HG03066 (cell line): Measurements from ENCODE around the gene IL22RA1.

Source experiments
- ATAC-seq: cut with Tn5 transposase; IDR thresholded peaks from one replicate; pipeline ENCODE4 v1.9.1; 2021; ENCODE audit warnings: low read depth; ENCODE audit not compliant: unreplicated experiment

The IL22RA1 gene

DNA sequence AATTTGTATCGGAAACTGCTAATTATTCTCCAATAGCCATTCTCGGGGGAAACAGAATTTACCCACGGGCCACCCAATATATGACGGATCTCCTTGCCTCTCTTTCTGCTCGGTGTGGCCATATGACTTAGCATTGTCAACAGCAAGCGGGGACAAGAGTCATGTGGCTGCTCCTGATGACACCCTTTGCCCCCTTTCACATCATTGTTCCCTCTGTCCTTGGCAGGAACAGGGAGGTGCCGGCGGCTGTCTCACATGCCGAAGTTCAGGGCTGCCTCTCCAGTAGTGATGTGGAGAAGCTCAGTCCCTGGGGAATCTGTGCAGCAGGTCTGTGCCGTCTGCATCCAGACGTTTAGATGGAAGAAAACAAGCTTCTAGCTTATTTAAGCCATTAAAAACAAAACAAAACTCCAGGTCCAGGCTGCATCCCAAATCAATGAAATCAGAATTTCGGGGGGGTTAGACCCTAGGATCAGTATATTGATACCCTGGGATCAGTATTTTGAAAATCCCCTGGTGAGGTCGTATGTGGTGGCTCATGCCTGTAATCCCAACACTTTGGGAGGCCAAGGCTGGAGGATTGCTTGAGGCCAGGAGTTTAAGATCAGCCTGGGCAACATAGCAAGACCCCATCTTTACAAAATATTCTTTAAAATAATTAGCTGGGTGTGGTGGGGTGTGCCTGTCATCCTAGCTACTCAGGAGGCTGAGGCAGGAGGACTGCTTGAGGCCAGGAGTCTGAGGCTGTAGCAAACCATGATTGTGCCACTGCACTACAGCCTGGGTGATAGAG, 41.8 kb downstream of the IL22RA1 start:
- ATAC-seq, result no peak

DNA sequence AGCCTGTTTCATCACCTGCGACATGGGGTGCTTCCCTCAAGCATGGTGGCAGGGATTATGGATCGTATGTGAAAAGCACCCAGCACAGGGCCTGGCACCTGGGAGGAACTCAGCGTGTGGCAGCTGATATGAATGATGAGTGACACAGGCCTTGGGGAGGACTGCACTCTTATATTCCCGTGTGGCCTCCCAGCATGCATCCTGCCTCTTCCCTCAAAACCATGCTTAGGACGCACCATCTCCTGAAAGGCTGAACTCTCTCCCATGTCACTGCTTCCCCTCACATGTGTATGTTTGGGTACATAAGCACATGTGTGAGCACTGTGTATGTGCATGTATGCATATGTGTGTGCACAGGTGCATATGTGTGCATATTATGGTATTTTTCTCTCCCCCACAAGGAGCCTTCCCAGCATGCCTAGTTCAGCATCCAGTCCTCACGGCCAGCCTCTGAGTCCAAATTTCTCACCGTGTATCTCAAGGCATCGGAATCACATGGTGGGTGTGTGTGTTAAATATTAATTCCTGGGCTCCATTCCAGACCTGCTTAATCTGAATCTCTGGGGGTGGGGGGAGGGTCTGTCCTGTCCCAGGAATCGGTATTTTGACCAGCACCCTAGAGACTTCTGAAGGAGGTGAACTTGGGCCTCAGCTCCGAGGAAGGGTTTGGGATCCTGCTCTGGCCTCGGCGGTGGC, 43.8 kb downstream of the IL22RA1 start:
- ATAC-seq, result no peak

DNA sequence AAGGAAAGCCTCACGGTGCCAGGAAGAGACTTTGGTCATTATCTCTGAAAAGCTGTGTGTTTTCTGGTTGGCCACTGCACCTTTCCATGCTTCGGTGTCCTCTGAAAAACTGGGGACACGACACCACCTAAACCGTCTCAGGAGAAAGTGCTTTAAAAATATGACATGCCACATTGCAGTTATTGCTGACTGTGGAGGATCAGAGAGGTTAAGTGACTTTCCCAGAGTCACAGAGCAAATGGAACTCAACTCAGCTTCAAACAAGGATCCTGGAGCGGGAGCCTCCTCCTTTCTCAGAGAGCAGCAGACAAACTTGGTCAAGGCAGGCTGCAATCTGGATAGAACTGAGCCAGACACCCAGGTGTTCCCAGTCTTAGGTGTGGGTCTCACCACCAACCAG, 44.8 kb downstream of the IL22RA1 start:
- ATAC-seq, result no peak

DNA sequence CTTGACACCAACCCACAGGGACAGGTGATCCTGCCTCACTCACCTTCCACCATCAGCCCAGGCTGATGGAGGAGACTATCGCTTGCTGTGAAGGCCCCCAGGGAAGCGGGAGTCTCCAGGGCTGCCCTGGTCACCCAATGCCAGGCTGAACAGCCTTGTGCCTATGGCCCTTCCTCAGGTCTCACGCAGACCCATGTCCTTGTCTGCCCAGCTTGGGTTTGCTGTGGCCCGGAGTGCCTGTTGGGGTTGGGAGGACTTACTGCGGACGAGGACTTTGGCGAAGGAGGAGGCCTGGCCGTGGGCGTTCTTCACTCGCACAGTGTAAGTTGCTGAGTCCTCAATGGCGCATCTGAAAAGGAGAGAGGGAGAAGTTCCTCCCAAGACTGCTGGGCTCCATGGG, 45.3 kb downstream of the IL22RA1 start:
- no peak for ATAC-seq

DNA sequence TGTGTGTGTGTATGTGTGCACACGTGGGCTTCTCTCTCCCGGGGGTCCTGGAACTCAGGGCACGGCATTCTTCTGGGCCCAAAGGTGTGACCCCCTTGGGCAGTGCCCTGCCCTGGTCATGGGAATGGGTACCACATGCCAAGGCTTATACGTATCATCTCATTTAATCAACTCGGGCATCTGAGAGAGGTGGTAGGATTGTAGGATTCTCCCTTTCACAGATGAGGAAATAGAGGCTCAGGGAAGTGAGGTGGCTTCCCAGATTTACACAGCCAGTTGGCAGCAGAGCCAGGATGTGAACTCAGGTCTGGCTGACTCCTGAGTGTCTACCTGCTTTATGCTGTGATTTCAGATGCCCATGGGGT, 46.2 kb downstream of the IL22RA1 start:
- ATAC-seq, result no peak

DNA sequence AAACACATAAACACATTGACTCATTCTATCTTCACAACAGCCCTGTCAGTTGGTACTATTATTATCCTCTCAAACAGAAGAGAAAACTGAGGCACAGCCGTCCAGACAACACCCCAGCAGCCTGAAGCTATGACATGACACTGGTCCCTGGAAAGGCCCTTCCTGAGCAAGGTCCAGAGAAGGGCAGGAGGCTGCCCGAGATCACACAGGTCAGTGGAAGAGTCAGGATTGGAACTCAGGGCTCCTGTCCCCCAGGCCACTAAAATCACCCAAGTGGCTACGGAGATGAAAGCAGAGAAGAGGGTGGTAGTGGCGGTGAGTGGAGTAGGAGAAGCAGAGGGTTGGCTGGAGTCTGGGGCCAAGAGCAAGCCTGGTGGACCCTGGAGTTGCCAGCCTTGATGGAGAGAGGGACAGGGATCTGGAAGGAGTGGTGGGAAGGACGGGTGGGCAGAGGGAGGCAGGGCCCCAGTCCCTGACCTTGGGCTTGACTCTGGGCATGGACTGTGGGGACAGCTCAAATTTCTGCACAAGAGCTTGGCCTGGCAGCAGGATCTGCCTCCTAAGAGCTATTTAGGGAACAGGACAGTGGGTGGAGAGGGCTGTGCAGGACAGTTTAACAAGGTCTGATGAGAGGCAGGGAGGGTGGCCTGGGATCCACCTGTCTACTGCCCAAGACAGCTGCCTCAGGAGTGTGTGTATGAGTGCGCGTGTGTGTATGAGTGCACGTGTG, 46.8 kb downstream of the IL22RA1 start:
- ATAC-seq, result no peak

DNA sequence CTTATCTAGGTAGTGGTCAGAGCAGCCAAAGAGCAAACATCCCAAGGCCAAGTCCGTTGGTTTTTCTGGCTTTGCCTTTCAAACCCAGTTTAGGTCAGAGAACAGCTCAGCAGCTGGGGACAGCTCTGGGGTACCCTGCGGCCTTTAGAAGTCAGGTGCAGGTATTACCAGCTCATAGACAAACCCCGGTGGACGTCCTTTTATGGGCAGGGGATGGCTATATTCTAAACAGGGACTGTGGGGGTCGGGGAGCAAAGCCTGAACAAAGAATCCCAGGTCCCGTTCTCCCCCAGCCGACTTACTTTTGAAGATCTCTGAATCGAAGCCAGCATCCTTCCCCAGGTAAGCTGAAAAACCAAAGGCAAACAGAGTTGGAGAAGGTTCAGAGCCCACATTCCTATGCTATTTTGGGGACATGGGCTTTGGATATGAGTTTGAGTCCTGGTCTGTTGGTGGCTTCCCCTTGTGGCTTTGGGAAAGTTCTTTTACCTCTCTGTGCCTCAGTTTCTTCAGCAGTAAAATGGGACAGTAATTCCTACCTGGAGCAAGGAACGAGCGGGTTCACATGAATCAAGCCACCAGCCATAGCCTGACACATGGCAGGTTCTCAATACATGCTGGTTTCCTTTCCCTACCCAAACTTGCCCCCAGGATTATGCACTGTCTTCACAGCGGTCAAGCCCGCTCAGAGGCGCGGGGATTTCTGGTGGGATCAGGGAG, 47.6 kb downstream of the IL22RA1 start:
- ATAC-seq, result no peak

DNA sequence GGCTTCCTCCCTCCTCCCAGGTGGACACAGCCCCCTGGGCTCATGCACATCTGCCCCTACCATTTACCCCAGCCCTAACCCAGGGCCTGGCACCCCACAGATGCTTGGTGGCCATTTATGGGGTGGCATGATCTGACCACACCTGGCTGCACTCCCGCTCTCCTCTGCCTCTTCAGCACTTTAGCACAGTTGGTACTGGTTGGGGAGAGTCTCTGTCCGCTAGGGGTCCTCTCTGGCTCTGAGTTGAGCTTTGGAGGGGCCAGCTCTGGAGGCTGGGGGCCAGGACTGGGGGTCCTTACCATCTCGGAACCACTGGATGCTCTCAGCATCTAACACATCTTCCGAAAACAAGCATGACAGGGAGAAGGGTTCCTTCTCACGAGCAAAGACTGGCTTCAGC, 48.4 kb downstream of the IL22RA1 start:
- ATAC-seq, result no peak

DNA sequence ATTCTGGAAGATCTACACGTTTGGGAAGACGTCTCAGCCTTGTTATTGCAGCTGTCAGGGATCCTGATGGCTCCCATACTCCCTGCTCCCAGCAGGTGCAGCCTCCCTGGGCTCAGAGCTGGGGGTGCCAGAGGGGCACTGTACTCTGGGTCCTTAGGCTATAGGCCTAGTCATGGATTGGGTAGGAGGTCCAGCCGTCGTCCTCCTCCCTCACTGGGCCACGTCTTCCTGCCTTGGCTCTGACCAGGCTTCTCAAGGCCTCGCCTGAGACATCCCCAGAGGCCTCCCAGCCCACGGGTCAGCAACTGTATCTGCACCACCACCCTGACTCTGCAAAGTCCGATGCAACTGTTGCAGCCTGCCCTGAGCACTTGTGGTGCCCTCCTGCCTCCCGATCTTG, 49.2 kb downstream of the IL22RA1 start:
- ATAC-seq, result no peak

DNA sequence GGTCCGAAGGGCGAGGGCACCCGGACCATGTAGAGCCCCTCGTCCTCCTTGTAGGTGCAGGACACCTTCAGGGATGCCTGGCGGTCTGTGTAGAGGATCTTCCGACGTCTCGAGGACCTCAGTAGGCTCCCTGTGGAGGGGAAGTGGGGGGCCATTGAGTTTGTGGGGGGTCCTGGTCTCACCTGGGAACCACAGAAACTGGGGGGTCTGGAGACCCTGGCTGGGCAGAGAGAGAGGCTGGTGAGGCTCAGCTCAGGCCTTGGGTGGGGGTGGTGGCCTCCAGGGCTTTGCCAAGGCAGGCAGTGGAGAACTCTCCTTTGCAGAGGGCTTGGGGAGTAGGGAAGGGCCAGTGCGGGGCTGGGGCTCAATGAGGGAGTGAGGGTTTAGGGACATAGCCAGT, 50.0 kb downstream of the IL22RA1 start:
- ATAC-seq, result no peak

DNA sequence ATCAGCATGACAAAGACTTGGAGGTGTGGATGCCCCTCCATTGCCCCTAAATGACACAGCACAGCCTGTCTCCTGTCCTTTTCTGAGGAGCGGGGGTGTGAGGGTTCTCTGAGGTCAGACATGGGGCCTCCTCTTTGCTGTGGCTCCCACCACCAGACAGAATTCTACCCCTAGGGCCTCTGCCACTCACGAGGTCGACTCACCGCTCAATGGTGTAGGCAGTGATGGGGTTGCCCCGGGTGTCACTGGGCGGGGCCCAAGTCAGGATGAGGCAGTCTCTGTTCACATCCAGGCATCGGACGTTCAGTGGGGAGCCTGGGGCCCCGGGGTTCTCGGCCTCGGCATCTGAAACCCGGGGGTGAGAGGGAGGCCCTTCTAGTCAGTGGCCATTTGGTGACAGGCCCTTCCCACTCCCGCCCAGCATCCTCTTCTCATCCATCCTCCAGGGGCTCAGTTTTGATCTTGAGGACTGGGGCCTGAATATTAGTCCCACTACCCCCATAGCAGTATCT, 50.9 kb downstream of the IL22RA1 start:
- no peak for ATAC-seq

DNA sequence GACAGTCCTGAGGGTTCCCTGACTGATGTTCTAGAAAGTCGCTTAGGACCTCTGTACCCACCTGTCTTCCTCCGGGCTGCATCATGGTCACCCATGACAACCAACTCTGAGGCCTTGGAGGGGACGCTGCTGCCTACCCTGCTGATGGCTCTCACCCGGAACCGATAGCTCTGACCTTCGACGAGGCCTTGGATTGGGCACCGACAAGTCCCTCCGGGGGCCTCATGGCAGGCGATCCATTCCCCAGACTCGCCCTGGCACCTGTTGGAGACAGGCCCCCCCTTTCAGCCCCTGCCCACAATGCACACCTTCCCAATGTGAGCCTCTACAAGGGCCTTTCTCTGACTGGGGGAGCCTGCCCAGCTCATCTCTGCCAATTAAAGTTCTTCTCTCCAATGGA, 52.2 kb downstream of the IL22RA1 start:
- no peak for ATAC-seq

DNA sequence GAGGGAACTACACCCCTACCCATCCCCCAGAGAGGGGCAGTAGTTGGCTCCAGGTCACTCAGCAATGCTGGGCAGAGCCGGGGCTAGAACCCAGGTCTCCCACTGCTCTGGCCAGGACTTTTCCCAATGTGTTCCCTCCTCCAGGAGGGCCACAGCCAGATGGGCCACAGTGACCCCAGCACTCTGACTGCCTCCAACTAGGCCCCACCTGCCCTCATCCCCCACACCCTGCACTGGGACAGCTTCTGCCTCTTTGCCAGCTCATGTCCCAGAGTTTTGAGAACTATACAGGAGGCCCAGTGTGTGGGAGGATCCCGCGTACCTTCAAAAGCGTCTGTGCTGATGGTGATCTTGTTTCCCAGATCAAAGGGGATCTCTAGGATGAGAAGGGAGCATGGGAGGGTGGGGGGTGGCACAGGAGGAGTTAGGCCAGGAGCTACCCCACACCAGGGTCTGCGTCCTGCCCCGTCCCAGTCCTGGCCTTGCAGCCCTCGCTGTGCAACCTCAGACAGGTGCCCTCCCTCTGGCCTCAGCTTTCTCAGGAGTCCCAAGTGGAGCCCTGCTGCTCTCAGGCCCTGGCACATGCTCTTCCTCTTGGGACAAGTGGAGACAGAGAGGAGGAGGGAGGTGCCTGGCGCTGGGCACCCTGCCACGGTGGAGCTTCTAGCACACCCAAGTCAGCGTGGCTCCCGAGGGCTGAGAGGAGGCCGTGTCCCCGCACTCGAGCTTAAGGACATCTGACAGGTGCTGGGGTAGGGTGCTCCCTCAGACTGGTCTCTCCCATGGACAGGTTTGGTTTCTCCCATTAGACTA, 53.0 kb downstream of the IL22RA1 start:
- ATAC-seq, result no peak

DNA sequence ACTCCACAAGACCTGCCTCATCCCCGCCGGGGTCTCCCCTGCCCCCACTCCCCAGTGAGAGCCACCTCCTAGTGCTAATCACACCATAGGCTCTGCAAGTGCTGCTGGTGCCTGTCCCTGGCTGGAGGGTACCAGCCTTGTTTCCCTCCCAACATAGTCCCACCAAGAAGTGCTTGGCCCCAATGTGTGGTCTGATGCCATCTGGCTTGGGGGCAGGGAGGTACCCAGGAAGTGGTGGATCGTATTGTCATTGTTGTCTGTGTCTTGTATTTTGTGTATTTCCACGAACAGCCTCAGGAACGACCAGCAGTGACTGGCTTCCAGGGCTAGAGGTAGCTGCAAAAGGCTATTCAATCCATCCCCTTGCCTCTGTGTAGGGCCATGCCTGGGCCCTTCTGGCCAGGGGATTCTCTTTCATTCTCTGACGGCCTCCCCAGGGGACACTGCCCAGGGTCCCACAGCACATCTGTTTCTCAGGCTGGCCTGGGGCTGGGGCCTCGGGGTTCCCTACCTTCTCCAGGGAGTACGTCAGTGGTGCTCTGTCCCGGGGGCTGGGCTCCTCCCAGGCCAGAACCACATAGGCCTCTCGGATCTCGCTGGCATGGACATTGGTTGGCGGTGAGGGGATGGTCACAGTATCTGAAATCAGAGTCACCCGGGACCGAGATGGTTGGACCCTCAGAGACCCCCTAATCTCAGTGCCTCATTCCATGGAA, 53.8 kb downstream of the IL22RA1 start:
- no peak for ATAC-seq

DNA sequence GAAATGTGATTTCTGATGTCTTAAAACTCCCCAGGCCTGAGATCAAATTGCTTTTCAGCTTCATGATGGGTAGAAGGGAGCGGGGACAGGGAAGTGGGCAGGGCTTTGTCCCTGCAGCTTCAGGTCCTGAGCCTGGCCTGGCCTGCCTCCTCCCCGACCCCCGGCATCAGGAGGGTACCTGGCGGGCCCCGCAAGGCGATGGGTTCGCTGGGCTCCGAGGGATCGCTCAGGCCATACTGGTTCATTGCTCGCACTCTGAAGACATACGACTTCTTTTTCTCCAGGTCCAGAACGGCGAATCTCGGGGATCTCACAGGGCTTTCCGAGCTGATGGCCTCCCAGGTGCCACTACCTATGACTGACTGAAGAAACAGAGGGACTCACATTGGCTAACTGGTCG, 56.5 kb downstream of the IL22RA1 start:
- no peak for ATAC-seq

DNA sequence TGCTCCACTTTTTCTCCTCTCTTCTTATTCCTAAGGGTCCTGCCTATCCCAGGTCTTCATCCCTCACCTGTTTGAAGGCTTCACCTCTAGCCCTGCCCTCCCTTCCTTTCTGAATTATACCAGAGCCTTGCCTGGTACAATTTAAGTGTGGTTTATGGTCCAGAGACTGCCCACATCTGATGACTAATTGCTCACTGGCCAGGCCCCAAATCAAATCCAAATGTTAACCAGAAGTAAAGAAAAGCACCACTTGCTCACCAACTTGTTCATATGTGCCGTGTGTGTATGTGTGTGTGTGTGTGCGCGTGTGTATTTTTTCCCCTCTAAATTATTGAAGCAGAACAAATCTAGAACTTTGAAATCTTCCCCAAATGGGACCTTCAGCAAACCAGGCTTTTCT, 57.4 kb downstream of the IL22RA1 start:
- ATAC-seq, result no peak

DNA sequence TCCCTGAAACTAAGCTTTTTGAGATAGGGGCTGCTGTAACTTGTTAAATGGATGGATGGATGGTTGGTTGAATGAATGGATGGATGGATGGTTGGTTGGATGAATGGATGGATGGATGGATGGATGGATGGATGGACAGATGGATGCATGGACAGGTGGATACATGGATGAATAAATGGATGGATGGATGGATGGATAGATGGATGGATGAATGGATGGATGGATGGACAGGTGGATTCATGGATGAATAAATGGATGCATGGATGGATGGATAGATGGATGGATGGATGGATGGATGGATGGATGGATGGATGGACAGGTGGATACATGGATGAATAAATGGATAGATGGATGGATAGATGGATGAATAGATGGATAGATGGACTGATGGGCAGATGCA, 57.9 kb downstream of the IL22RA1 start:
- ATAC-seq, result no peak

DNA sequence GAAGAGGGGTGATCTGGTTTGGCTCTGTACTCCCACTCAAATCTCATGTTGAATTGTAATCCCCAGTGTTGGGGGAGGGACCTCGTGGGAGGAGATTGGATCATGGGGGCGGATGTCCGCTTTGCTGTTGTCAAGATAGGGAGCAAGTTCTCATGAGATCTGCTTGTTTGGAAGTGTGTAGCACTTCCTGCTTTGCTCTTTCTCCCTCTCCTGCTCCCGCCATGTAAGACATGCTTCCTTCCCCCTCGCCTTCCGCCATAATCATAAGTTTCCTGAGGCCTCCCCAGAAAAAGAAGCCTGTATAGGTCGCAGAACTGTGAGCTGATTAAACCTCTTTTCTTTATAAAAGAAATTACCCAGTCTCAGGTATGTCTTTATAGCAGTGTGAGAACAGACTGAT, 58.9 kb downstream of the IL22RA1 start:
- no peak for ATAC-seq

DNA sequence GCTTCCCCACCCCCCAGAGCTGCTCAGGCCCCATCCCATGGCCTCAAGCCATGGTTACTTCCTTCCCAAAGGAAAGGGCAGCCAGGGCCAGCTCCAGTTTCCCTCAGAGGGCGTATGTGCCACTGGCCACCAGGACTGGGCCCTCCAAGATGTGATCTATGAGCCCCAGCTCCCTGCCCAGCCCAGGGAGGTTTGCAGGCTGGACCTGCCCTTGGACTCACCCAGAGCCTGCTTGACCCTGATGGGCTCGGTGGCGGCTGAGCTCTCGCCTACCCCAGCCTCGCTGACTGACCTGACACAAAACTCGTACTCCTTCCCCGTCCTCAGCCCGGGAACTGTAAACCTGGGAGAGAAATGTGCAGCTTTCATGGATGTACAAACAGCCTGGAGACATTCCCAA, 60.6 kb downstream of the IL22RA1 start:
- ATAC-seq, result no peak
